Cardiac muscle cell (in vitro differentiated cells and primary cell): ENCODE measurements around the gene STIL. TPM values are rescaled to one million over a fixed set of nuclear protein-coding genes. Genes with fewer than 3 reads are reported as not detected.

Experiments
- DNase-seq, 2 donors: peaks; one replicate each; pipeline versions ENCODE4 v3.0.0 to v3.0.0-alpha.2; 2010 to 2017; ENCODE audit warnings: low read depth in 1 of 2, low spot score in 1 of 2
- H3K27ac ChIP-seq: fragments of 200-600 bp; sonication (generic); 2 replicates; pipeline ENCODE4 v1.5.1; 2016
- H3K27me3 ChIP-seq: fragments of 200-600 bp; sonication (generic); 2 replicates; pipeline ENCODE4 v1.6.0; 2016; ENCODE audit warnings: control low read depth
- H3K36me3 ChIP-seq: fragments of 200-600 bp; sonication (generic); 2 replicates; pipeline ENCODE4 v1.5.1; 2016; ENCODE audit warnings: control low read depth
- H3K4me1 ChIP-seq: fragments of 200-600 bp; sonication (generic); 2 replicates; pipeline ENCODE4 v1.8.1; 2017; ENCODE audit warnings: low read depth, mild to moderate bottlenecking, mixed run types
- H3K4me3 ChIP-seq: fragments of 200-600 bp; sonication (generic); 2 replicates; pipeline ENCODE4 v1.5.1; 2016; ENCODE audit warnings: mild to moderate bottlenecking
- H3K9me3 ChIP-seq: fragments of 200-600 bp; sonication (generic); 2 replicates; pipeline ENCODE4 v1.5.1; 2017; ENCODE audit warnings: low read depth, mild to moderate bottlenecking, control low read depth
- CTCF ChIP-seq: IDR thresholded peaks from 2 replicates; pipeline ENCODE4 v1.5.1; 2012; ENCODE audit warnings: low read depth, mild to moderate bottlenecking, low read length
- polyA plus RNA-seq: library from polyadenylated mRNA; unstranded; fragments of >200 nt; fragmentation: Nextera tagmentation; extraction: Ambion mirVana; gene quantifications from 2 replicates; pipeline ENCODE4 v1.2.1, GENCODE V29; 2016
- total RNA-seq: library from RNA; depleted of rRNA; stranded (reverse); fragments of >200 nt; gene quantifications from 2 replicates; pipeline ENCODE4 v1.2.3, GENCODE V29; 2016

STIL gene
- total and polyA plus RNA-seq, 2 experiments from 2014 or later = 2.3 to 13.4 TPM

GRCh38 chr1:47333922-47334764, 20.2 kb upstream of the STIL start:
- peaks cover 12% of the 10 kb centered on the region for H3K4me1 ChIP-seq
- H3K9me3 ChIP-seq = no peaks in the 10 kb centered on the region
- peak overlapping the region; percentile 96 for H3K27ac ChIP-seq
- TF ChIP-seq CTCF = no peak
- peak; percentile 81 to 92 for DNase-seq
- H3K27me3 ChIP-seq = no peaks in the 10 kb centered on the region
- peak overlapping the region; percentile 95 for H3K4me3 ChIP-seq
- H3K36me3 ChIP-seq = no peaks in the 10 kb centered on the region

- H3K27me3 ChIP-seq = no peaks in the 10 kb centered on the region
- DNase-seq = peak; percentile 88 to 91
- H3K36me3 ChIP-seq = no peaks in the 10 kb centered on the region
- H3K4me3 ChIP-seq = peak within 1 kb of the TSS; percentile 95
- peak; percentile 25 for TF ChIP-seq CTCF
- peaks cover 12% of the 10 kb centered on the region for H3K4me1 ChIP-seq
- peak within 1 kb of the TSS; percentile 96 for H3K27ac ChIP-seq
- no peaks in the 10 kb centered on the region for H3K9me3 ChIP-seq
Measured at GRCh38 chr1:47333578-47333921, 19.6 kb upstream of the STIL start, which contains the start of gene CMPK1. Gene CMPK1, plus strand, starts transcription at chr1:47333790. Its CDS starts 156 bp downstream, at chr1:47333946.

- Histone ChIP-seq H3K4me1 (peaks cover 12% of the 10 kb centered on the region), H3K27me3 (no peaks in the 10 kb centered on the region), H3K4me3 (peak overlapping the region; percentile 95), H3K9me3 (no peaks in the 10 kb centered on the region), H3K36me3 (no peaks in the 10 kb centered on the region), H3K27ac (peak overlapping the region; percentile 96)
- TF ChIP-seq CTCF = no peak
- no peak for DNase-seq
Measured at GRCh38 chr1:47332779-47333577, 19.0 kb upstream of the STIL start.

- H3K36me3 ChIP-seq = no peaks in the 10 kb centered on the region
- H3K27me3 ChIP-seq = no peaks in the 10 kb centered on the region
- no peak for DNase-seq
- no peaks in the 10 kb centered on the region for H3K9me3 ChIP-seq
- peaks cover 12% of the 10 kb centered on the region for H3K4me1 ChIP-seq
- no peak for TF ChIP-seq CTCF
- H3K27ac ChIP-seq = peak overlapping the region; percentile 96
- no peak overlapping the region for H3K4me3 ChIP-seq
Measured at GRCh38 chr1:47331875-47332274, 17.9 kb upstream of the STIL start.

- peaks cover 11% of the 10 kb centered on the region for H3K4me1 ChIP-seq
- no peak overlapping the region for H3K4me3 ChIP-seq
- no peak for TF ChIP-seq CTCF
- no peak overlapping the region for H3K27ac ChIP-seq
- DNase-seq = no peak
- no peaks in the 10 kb centered on the region for H3K36me3 ChIP-seq
- no peaks in the 10 kb centered on the region for H3K9me3 ChIP-seq
- H3K27me3 ChIP-seq = no peaks in the 10 kb centered on the region
Measured at GRCh38 chr1:47330212-47330611, 16.3 kb upstream of the STIL start.
